Renal pelvis (tissue), 12 donors: ENCODE results near the gene DNAJC8. TPM values are rescaled to one million over a fixed set of nuclear protein-coding genes. Genes with fewer than 3 reads are reported as not detected.

Experiments used
- DNase-seq: peaks from one replicate; pipeline ENCODE4 v3.0.0-alpha.2; 2013
- long read RNA-seq, 16 experiments: transcript quantifications; one replicate each; lab custom pipeline, GENCODE V29; 2026
- polyA plus RNA-seq, 3 donors: library from polyadenylated mRNA; unstranded; fragments of 120-200 nt; gene quantifications; one replicate each; pipeline ENCODE4 v1.2.1, GENCODE V29; 2013; ENCODE audit not compliant: insufficient read length in 3 of 3

The DNAJC8 gene, protein sequence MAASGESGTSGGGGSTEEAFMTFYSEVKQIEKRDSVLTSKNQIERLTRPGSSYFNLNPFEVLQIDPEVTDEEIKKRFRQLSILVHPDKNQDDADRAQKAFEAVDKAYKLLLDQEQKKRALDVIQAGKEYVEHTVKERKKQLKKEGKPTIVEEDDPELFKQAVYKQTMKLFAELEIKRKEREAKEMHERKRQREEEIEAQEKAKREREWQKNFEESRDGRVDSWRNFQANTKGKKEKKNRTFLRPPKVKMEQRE
- polyA plus RNA-seq: 100 to 1,000 TPM; 144 to 160 (median 159) TPM
- long read RNA-seq, donor 1, transcript DNAJC8-201 (9 exons, 1,759 nt): major isoform, 67 of 108 reads
- long read RNA-seq, donor 1, partial matches to known transcripts: 35 of 108 reads
- long read RNA-seq, donor 1, other reads (novel, unspliced or antisense): 0 of 108 reads
- long read RNA-seq, donor 2, transcript DNAJC8-201 (9 exons, 1,759 nt): major isoform, 73 of 147 reads
- long read RNA-seq, donor 2, partial matches to known transcripts: 68 of 147 reads
- long read RNA-seq, donor 2, other reads (novel, unspliced or antisense): 0 of 147 reads
- long read RNA-seq, donor 3, transcript DNAJC8-201 (9 exons, 1,759 nt): major isoform, 53 of 92 reads
- long read RNA-seq, donor 3, partial matches to known transcripts: 37 of 92 reads
- long read RNA-seq, donor 3, other reads (novel, unspliced or antisense): 0 of 92 reads
- long read RNA-seq, donor 4, transcript DNAJC8-201 (9 exons, 1,759 nt): major isoform, 65 of 141 reads
- long read RNA-seq, donor 4, partial matches to known transcripts: 70 of 141 reads
- long read RNA-seq, donor 4, other reads (novel, unspliced or antisense): 0 of 141 reads
- long read RNA-seq, donor 5, transcript DNAJC8-201 (9 exons, 1,759 nt): major isoform, 24 of 49 reads
- long read RNA-seq, donor 5, partial matches to known transcripts: 22 of 49 reads
- long read RNA-seq, donor 5, other reads (novel, unspliced or antisense): 0 of 49 reads
- long read RNA-seq, donor 6, transcript DNAJC8-201 (9 exons, 1,759 nt): major isoform, 75 of 158 reads
- long read RNA-seq, donor 6, partial matches to known transcripts: 73 of 158 reads
- long read RNA-seq, donor 6, other reads (novel, unspliced or antisense): 0 of 158 reads
- long read RNA-seq, donor 7, transcript DNAJC8-201 (9 exons, 1,759 nt): major isoform, 52 of 1,362 reads
- long read RNA-seq, donor 7, partial matches to known transcripts: 1,281 of 1,362 reads
- long read RNA-seq, donor 7, other reads (novel, unspliced or antisense): 26 of 1,362 reads
- long read RNA-seq, donor 8, transcript DNAJC8-201 (9 exons, 1,759 nt): major isoform, 33 of 222 reads
- long read RNA-seq, donor 8, partial matches to known transcripts: 188 of 222 reads
- long read RNA-seq, donor 8, other reads (novel, unspliced or antisense): 0 of 222 reads
- long read RNA-seq, donor 9, transcript DNAJC8-201 (9 exons, 1,759 nt): major isoform, 87 of 126 reads
- long read RNA-seq, donor 9, partial matches to known transcripts: 32 of 126 reads
- long read RNA-seq, donor 9, other reads (novel, unspliced or antisense): 0 of 126 reads
- long read RNA-seq, donor 10, transcript DNAJC8-203 (4 exons, 721 nt): minor isoform, 6 of 105 reads
- long read RNA-seq, donor 10, transcript DNAJC8-201 (9 exons, 1,759 nt): major isoform, 55 of 105 reads
- long read RNA-seq, donor 10, partial matches to known transcripts: 43 of 105 reads
- long read RNA-seq, donor 10, other reads (novel, unspliced or antisense): 0 of 105 reads
- long read RNA-seq, donor 11, transcript DNAJC8-201 (9 exons, 1,759 nt): major isoform, 24 of 81 reads
- long read RNA-seq, donor 11, partial matches to known transcripts: 54 of 81 reads
- long read RNA-seq, donor 11, other reads (novel, unspliced or antisense): 0 of 81 reads
- long read RNA-seq, donor 12, transcript DNAJC8-201 (9 exons, 1,759 nt): major isoform, 95 of 178 reads
- long read RNA-seq, donor 12, transcript DNAJC8-203 (4 exons, 721 nt): minor isoform, 5 of 178 reads
- long read RNA-seq, donor 12, partial matches to known transcripts: 78 of 178 reads
- long read RNA-seq, donor 12, other reads (novel, unspliced or antisense): 0 of 178 reads
- long read RNA-seq, donor 13, transcript DNAJC8-201 (9 exons, 1,759 nt): major isoform, 27 of 56 reads
- long read RNA-seq, donor 13, partial matches to known transcripts: 27 of 56 reads
- long read RNA-seq, donor 13, other reads (novel, unspliced or antisense): 0 of 56 reads
- long read RNA-seq, donor 14: 0 reads
- long read RNA-seq, donor 15, transcript DNAJC8-203 (4 exons, 721 nt): minor isoform, 5 of 1,536 reads
- long read RNA-seq, donor 15, transcript DNAJC8-205 (10 exons, 1,600 nt): minor isoform, 7 of 1,536 reads
- long read RNA-seq, donor 15, transcript DNAJC8-201 (9 exons, 1,759 nt): major isoform, 103 of 1,536 reads
- long read RNA-seq, donor 15, partial matches to known transcripts: 332 of 1,536 reads
- long read RNA-seq, donor 15, other reads (novel, unspliced or antisense): 1,088 of 1,536 reads
- long read RNA-seq, donor 16, transcript DNAJC8-201 (9 exons, 1,759 nt): major isoform, 67 of 1,047 reads
- long read RNA-seq, donor 16, partial matches to known transcripts: 948 of 1,047 reads
- long read RNA-seq, donor 16, other reads (novel, unspliced or antisense): 26 of 1,047 reads

DNA sequence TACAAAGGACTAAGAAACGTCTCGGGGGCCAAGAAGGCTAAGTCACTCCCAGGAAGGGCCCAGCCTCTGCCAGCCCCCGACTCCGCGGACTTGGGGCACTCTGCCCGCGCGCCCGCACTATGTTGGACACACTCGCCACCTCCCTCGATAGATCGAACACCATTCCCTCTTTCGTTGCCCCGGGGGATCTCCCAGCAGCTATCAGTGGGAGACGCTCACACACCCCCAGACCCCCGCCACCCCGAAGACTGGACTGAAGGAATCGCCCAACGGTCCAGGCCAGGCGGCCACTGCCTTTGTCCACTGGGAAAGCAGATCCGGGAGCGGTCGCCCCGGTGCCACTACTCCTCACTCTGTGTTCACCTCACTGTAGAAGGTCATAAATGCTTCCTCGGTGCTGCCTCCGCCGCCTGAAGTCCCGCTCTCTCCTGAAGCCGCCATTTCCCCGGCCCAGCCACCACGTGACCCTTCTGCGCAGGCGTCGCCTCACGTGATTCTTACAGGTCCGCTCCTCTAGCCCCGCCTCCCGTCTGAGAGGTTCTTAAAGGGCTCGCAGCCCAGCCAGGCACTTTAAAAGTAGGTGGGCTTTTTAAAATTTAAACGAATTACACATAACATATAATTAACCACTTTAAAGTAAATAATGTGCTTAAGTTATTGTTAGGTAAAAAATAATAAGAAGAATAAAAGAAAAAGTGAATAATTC is at the start of gene DNAJC8:
TSS of gene DNAJC8 (minus strand) at position 472 of the 706 bp plus-strand sequence. CDS start at position 441, 31 bp downstream.
- DNase-seq: peak; percentile 91

DNA sequence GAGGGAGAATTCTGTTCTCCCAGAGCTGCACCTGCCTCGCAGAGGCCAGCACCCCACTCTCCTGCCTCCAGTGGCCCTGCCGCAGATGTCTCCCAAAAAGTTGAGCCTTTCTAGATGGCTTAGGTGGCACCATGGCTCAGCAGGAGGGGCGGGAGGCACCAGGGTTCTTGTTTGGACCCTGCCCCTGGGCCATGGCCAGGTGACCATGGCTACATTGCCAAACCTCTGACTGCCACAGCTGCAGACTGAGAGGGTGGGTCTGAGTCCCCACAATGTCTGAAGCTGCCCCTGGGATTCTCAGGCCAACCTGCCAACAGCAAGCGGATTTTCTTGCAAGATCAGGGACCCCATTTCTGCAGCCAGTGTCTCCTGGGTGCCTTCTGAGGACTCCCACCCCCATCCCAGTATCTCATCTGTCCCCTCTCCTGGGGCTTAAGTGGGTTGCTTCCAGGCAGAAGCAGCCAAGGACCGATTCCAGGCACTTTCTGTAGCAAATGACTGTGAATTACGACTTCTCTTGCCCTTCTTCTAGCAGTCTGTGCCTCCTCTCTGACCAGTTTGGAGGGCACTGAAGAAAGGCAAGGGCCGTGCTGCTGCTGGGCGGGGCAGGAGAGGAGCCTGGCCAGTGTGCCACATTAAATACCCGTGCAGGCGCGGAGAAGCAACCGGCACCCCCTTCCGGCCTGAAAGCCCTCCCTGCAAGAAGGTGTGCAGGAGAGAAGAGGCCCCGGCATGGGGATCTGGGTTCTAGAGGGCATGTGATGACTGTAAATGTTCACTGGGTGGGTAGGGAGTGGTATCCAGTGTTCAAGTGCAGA is 49.0 kb upstream of the DNAJC8 start:
- DNase-seq: no peak

DNA sequence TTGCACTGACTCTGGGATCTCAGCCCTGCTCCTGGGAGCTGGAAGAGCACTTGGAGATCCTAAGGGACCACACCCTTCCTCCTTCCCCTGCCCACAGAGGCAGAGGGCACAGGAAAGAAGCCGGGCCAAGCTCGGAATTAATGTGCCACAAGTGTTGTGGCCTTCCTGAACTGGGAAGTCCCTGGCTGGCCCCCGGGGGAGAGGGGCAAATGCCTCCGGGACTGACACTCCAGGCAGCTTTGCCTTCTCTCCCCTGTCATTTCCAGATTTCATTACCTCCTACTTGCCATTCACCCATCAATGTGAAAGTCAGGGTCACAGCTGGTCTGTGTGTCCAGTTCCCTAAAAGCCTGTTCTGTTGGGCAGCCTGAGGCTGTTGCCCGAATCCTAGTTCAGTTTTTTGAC is 48.1 kb upstream of the DNAJC8 start:
- no peak for DNase-seq

DNA sequence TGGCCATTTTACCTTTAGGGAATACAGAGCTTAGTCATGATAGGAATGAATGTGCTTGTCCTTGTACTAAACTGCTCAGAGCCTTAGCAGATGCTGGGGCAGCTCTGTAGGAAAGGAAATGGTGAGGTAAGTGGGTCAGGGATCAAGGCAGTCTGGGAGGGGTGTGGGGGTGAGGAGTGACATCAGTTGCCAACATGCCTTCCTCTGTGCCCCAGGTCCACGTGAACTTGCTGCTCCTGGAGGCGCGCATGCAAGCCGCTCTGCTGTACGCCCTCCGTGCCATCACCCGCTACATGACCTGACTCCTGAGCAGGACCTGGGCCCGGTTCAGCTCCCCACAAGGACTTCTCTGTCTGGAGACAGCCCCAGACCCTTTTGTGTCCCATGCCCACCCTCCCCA is 47.7 kb upstream of the DNAJC8 start:
- DNase-seq: no peak

DNA sequence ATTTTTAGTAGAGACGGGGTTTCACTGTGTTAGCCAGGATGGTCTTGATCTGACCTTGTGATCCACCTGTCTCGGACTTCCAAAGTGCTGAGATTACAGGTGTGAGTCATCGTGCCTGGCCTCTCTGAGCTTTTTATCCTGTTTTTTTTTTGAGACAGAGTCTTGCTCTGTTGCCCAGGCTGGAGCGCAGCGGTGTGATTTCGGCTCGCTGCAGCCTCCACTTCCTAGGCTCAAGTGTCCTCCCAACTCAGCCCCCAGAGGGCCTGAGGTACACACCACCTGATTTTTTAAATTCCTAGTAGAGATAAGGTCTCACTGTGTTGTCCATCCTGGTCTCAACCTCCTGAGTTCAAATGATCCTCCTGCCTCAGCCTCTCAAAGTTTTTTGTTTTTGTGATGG is 46.9 kb upstream of the DNAJC8 start:
- no peak for DNase-seq

DNA sequence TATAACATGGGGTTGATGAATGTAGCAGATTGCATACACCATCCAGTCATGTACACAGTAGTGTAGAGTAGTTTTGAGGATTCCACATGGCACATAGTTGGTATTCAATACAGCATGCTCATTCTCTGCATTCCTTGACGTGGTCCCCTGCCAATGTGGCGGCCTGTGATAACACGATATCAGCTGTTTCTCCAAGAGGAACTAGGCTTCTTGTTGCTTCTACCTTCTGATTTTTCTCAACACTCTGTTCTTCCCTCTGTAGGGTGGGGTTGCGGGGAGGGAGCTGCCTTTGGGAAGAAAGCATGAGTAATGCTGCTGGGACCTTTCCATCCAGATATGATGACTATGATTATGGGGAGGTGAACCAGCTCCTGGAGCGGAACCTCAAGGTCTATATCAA is 45.9 kb upstream of the DNAJC8 start:
- DNase-seq: no peak

DNA sequence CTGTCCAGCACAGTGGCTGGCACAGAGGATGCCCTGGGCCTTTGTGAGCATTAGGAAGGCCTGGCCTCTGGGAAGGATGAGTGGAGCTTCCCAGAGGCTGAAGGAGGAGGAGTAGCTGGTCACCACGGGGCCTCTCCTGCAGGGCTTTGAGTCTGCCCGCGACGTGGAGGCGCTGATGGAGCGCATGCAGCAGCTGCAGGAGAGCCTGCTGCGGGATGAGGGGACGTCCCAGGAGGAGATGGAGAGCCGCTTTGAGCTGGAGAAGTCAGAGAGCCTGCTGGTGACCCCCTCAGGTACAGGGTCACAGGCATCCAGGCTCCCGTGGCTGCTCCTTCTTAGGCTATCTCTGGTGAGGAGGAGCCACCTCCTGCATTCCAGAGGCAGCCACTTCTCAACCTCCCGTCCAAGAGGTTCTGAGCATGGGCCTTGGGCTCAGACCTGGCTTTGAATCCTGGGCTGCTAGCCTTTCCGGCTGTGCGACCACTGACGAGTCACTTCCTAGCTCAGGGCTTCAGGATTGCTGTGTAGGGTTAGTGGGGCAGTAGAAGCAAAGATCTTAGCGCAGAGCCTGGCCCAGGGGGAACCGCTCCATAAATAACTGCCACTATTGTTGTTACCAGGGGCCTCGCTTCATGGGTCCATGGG is 40.5 kb upstream of the DNAJC8 start:
- DNase-seq: no peak

DNA sequence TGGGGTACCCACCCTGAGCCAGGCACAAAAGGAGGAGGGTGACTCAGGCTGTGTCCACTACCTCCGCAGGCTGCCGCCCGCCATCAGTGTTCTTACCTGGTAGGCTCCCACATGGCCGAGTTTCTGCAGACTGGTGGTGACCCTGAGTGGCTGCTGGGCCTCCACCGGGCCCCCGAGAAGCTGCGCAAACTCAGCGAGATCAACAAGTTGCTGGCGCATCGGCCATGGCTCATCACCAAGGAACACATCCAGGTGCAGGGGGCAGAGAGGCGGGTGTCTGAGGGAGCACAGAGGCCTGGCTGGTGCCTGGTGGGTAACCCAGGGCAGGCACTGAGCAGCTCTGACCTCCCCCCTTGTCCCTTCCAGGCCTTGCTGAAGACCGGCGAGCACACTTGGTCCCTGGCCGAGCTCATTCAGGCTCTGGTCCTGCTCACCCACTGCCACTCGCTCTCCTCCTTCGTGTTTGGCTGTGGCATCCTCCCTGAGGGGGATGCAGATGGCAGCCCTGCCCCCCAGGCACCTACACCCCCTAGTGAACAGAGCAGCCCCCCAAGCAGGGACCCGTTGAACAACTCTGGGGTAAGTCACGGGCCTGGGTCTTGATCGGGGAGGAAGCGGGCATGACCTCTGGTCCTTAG is 39.5 kb upstream of the DNAJC8 start:
- no peak for DNase-seq

DNA sequence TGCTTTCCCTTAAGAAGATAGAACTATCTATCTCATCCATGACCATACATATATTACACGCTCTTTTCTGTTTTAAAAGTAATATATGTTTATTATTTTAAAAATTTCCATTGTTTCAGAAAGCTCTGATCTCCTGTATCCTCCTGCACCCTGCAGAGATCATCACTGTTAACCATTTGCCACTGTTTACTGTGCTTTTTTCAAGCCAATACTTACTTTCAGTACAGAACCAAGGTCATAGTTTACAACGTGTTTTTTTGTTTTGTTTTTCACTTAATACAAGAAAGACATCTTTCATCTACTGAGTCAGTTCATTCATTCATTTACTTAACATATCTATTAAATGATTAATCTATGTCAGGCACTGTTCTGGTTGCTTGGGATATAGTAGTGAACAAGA is 36.7 kb upstream of the DNAJC8 start:
- no peak for DNase-seq

DNA sequence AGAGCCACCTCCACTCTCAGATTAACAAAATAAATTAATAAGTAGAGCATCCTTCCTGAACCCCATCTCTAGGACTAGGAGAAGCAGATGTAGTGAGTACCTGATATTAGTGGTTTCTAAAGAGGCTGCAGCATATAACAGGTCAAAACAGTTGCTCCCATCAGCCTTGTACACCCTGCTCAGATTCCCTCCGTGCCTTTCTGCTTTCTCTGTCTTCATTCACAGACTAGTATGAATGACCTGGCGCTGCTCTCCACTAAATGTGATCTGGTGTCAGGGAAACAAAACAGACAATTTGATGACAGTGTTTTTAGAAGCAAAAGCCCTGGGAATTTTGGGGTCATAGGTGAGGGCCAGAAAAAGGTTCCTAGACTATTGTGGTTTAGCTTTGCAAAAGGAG is 34.8 kb upstream of the DNAJC8 start:
- DNase-seq: no peak

DNA sequence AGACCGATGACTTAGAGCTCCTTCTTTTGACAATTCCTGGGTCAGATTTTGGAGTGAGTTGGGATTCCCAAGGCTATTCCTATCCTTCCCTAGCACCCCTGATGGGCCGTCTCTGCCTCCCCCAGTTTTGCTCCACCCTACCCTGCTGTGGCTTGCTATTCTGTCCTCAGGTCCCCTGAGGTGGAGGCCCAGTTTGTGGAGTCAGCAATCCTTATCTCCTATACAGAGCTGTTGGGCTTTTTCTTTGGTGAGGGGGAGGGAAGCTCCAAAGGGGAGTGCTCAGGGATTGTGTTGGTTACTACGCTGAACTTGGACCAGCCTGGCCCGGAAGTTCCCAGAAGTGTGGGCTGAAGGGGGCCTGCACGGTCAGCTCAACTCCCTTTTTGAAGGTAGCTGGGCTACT is 34.1 kb upstream of the DNAJC8 start:
- no peak for DNase-seq

DNA sequence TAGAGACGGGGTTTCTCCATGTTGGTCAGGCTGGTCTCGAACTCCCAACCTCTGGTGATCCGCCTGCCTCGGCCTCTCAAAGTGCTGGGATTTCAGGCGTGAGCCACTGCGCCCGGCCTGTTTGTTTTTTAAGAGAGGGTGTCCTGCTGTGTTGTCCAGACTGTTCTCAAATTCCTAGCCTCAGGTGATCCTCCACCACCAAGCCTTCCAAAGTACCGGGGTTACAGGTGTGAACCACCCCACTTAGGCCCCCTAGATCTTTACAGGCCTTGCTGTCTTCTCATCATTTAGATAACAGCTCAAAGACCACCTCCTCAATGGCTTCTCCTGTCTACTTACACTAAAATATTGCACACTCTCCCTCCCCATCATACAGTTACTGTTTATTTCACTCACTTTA is 32.7 kb upstream of the DNAJC8 start:
- no peak for DNase-seq

DNA sequence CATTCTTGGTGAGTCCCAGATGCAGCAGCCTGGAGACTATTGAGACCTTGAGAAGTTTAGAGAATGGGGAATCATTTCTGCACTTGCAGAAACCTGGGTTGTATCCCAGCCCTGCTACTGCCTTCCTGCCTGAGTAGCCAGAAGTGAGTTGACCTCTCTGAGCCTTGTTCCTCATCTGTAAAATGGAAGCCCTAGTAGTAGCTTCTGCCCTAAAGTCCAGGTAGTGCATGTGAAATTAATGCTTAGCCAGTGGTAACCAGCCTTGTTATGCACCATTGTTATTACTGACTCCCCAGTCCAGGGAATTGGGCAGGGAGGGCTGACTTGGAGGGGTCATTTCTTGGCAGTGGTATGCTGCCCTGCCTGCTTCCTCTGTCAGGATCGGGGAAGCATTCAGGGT is 32.1 kb upstream of the DNAJC8 start:
- DNase-seq: no peak

DNA sequence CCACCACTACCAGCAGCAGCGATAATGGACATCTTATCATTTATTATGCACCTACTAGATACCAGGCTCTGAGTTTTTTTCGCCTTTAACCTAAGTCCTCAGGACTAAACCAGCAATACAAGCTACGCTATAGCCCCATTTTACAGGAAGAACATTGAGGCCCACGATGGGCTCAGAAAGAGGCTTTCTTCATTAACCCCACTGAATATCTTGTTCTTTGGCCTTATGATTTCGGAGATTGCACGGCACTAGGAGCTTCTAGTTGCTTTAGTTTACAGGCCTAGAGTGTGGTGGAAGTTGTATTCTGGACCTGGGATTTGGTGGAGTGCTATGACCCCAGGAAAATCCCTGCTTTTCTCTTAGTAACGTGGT is 28.0 kb upstream of the DNAJC8 start:
- DNase-seq: no peak

DNA sequence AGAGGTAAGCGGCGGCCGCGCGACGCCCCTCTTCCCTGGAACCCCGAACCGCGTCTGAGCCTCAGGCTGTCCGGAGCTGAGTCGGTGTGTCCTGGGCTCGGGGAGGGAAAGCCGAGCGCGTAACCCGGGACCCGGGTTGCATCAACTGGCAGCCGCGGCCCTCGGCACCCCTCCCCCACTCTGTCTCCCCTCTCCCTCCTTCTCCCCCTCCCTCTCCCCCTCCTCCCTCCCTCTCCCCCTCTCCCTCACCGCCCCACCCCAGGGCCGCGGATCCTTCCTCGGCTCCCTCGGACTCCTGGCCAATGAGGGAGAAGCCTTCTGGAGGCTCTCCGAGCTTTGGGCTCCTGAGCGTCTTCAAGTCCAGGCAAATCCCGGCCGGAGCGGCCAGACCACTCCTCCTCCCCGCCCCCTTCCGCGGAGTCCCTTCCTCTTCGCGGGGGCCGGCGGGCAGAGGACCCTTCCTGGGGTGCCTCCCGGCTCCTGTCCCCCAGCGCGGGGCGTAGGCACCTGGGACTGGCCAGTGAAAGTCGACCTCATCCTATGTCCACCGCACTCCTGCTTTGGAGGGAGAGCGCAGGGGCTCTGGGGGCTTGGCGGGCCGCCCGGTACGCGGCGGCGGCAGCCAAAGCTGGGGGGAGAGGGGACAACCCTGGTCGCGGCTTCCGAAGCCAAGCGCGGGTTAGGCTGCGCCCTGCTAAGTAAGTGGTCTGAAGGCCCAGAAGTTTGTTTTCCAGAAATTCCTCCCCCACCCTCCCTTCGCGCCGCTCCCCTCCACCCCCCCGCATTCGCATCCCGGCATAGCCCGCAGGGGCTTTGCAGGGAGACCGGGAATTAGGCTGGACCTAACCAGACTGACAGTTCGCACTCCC is 27.3 kb upstream of the DNAJC8 start:
- peak; percentile 87 for DNase-seq
